G401.6 (cell line): ENCODE results near the gene SLTM.
"Not testable (repeated sequence)": the region's sequence is repeated elsewhere in the genome, so short reads cannot be mapped to it uniquely, and the experiment has no call there.

Experiments used
- FAIRE-seq: peaks from 2 replicates; lab custom pipeline; 2012; peaks lifted over from hg19 to GRCh38; lab: Jason Lieb, UNC

The SLTM gene

GRCh38 chr15:58926823-58927222, 6.7 kb downstream of the SLTM start:
- FAIRE-seq, result no peak

DNA sequence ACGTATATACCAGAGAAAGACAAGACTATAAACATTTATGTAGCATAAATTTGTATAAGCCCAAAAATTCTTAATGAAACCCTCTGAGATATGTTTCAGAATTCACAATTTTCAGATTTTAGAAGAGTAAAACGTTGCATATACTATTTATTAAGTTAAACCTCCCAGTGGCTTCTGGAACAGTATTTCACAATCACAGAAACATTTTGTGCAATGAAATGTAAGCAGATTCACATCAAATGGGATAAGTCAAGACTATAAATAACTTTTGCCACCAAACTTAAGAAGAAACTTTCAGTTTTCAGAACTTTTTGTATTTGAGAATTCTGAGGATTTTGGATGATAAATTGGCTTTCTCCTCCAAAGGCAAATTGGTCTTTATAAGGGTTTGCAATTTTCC, 9.2 kb downstream of the SLTM start:
- FAIRE-seq, result no peak

DNA sequence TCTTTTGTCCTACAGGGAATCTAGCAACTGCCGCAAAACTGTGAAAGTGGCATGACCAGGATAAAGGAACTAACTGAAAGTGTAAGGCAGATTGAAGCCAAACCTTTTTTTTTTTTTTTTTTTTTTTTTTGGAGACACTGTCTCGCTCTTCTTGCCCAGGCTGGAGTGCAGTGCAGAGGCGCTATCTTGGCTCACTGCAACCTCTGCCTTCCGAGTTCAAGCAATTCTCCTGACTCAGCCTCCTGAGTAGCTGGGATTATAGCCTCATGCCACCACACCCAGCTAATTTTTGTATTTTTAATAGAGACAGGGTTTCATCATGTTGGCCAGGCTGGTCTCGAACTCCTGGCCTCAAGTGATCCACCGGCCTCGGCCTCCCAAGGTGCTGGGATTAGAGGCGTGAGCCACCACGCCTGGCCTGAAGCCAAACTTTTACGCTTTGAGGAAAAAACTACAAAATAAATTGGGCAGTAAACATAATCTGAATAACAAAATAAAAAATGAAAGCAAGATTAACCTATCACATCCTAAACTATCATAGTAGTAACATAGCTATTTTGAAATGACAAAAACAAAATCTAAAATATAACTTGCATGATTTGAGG, 9.7 kb downstream of the SLTM start:
- no peak for FAIRE-seq

DNA sequence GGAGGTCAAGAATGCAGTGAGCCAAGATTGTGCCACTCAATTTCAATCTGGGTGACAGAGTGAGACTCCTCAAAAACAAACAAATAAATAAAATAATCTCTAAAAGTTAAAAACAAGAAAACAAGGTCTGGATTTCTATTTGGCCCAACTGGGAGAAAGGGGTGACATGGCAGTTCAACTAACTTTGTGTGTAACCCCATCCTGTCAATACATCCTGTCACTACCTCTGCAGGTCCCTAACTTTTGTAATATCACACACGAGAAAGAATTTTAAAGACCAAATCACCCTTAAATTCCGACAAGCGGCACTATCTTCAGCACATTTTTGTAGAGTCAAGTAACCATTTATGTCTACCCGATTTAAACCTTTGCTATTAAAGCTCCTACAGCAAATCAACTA, 10.2 kb downstream of the SLTM start:
- no peak for FAIRE-seq

- FAIRE-seq, result no peak
Observed at GRCh38 chr15:58921267-58921790, 12.2 kb downstream of the SLTM start.

DNA sequence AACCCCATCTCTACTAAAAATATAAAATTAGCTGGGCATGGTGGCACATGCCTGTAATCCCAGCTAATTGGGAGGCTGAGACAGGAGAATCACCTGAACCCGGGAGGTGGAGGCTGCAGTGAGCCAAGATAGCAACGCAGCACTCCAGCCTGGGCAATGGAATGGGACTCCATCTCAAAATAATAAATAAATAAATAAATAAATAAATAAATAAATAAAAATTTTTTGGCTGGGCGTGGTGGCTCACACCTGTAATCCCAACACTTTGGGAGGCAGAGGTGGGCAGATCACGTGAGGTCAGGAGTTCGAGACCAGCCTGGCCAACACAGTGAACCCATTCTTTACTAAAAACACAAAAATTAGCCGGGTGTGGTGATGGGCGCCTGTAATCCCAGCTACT, 13.0 kb downstream of the SLTM start:
- FAIRE-seq, result not testable (repeated sequence)

- no peak for FAIRE-seq
Observed at GRCh38 chr15:58919232-58919631, 14.2 kb downstream of the SLTM start.

GRCh38 chr15:58918239-58918638, 15.2 kb downstream of the SLTM start:
- FAIRE-seq, result no peak

DNA sequence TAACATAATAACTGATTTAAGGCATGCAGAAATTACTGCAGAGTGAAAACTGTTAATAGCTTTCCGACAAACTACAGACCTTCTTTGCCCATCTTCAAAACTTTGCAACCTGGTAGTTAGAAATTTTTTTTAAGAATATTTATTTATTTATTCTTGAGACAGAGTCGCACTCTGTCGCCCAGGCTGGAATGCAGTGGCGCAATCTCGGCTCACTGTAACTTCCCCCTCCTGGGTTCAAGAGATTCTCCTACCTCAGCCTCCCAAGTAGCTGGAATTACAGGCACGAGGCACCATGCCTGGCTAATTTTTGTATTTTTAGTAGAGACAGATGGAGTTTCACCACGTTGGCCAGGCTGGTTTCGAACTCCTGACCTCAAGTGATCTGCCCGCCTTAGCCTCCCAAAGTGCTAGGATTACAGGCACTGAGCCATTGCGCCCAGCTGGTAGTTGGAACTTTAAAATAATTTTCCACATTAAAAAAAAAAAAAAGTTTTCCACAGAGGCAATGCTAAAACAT, 15.8 kb downstream of the SLTM start:
- not testable (repeated sequence) for FAIRE-seq

GRCh38 chr15:58916962-58917361, 16.5 kb downstream of the SLTM start:
- no peak for FAIRE-seq

GRCh38 chr15:58910456-58910855, 23.0 kb downstream of the SLTM start:
- FAIRE-seq, result no peak

GRCh38 chr15:58909616-58910015, 23.9 kb downstream of the SLTM start:
- FAIRE-seq, result no peak

- FAIRE-seq, result no peak
Observed at GRCh38 chr15:58908550-58909309, 24.7 kb downstream of the SLTM start.

DNA sequence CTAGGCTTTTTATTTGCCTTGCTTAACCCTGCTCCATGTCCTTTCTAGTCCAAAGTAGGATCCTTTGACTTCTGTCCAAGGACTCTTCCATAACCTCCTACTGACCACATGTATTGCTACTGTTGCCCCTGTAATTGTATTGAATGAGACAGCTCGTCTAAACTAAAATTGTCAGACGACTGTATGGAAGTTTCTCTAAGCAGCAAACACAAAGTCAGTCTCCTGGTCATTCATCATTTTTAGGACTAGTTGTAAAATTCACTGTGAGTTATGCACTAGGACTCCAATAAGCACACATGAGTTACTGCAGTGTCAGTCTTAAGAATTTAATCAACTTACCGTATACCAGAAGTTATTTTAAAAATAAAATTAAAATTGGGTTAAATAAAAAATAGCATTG, 32.8 kb downstream of the SLTM start:
- FAIRE-seq, result no peak

DNA sequence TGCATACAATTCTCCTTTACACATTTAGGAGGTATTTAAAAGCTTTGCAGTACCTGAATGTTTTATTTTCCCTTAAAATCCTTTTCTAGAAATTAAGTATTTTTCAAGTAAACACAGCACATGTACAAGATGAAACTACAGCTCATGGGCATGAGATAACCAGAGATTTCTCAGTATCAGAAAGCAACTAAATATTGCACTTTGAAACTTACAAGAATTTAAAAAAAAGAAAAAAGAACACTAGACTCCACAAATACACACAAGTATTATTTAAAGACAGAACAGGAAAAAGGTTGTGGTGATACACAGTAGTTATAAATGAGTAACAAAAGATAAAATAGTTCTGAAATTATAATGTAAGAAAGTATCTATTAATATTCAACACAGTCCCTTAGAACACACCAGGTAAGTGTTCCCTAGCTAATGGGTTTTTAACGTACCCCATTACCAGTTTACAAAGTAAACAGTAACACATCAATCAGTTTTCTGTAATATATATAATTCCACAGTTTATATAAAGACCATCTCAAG, 35.3 kb downstream of the SLTM start:
- no peak for FAIRE-seq

- no peak for FAIRE-seq
Observed at GRCh38 chr15:58889363-58889762, 44.1 kb downstream of the SLTM start.

DNA sequence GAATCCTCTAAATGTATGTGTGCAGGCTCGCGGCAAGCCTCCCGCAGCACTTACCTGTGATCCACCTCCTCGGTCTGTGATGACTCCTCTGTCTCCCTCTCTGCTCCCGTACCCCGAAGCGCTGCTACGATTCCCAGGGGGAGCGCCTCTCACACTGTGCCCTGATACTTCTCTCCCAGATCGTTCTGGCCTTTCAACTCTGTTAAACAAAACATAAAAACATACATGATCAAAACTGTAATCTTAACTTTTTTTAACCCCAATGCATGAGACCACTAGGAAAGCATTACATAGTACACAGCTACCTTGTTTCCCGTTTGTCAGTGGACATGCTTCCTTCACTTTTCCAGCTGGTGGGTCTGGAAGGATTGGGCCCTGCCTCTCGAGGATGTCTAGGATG, 46.6 kb downstream of the SLTM start:
- FAIRE-seq, result no peak

- FAIRE-seq, result not testable (repeated sequence)
Observed at GRCh38 chr15:58883926-58884325, 49.6 kb downstream of the SLTM start.

DNA sequence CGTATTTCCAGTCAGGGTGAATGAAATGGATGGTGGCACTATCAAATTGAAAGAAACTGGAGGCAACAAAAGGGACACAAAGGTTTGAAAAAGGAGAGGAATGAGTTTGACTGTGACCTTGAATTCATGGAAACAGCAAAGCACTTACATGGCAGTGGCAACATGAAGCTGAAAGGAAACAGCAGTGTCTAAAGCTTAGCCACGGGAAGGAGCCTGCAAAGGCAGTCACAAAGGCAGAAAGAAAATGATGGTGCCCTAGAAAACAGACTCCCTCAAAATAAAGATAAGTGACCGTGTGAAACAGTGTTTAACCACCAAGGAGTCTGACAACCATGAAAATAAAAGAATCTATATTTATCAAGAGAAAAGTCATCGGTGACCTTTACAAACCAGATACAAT, 51.2 kb downstream of the SLTM start:
- no peak for FAIRE-seq

- FAIRE-seq, result no peak
Observed at GRCh38 chr15:58880320-58880719, 53.2 kb downstream of the SLTM start.

GRCh38 chr15:58877999-58878825, 55.3 kb downstream of the SLTM start:
- FAIRE-seq, result no peak

DNA sequence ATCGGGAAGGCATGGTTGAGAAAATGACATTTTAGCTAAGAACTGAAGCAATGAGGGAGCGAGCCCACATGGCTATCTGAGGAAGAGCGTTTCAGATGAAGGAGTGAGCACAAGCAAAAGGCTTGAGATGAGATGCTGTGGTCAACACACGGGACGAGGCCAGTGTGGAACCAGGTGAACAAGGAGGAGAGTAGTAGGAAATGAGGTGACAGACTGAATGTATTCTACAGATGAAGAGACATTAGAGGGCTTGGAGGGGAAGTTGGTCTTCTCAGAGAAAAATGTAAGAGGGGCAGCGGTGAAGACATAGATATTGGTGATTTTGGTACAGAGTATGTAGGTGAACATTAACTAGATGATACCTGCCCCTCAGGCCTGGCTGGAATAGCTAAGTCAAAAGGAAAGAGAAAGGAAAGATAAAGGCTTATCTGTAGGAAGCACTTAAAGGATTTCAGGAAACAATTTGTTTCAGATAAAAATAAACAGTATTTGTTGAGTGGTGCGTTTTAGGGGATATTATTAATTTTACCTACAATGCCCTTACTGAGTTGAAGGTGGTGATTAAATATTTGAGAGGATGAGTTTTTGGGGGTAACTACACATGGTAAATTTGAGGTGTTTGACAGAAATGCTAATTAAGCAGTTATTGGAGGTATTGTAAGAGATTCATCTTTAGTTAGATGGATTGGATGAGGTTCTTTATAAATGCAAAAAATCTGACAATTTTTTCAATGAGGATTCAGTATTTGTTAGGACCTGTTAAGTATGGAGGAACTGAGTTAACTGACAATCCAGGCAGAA, 57.0 kb downstream of the SLTM start:
- no peak for FAIRE-seq
